NCI-H69 (cell line): ENCODE results near the gene GRK1.

ENCODE experiments used
- DNase-seq: peaks from one replicate; lab custom pipeline; 2025; lab: John Stamatoyannopoulos, UW

The GRK1 gene

GRCh38 chr13:113650275-113650674, 16.7 kb upstream of the GRK1 start:
- no peak for DNase-seq

- DNase-seq = no peak
These were observed 16.3 kb upstream of the GRK1 start for GRCh38 chr13:113650731-113651148.

- no peak for DNase-seq
These were observed 15.3 kb upstream of the GRK1 start for GRCh38 chr13:113651511-113652403.

GRCh38 chr13:113652404-113653263, 14.4 kb upstream of the GRK1 start:
- no peak for DNase-seq

GRCh38 chr13:113653264-113654174, 13.5 kb upstream of the GRK1 start:
- DNase-seq = peak; percentile 90

- peak; percentile 46 for DNase-seq
These were observed 12.9 kb upstream of the GRK1 start for GRCh38 chr13:113654175-113654560.

GRCh38 chr13:113654591-113655345, 12.3 kb upstream of the GRK1 start:
- no peak for DNase-seq

- DNase-seq = no peak
These were observed 11.5 kb upstream of the GRK1 start for GRCh38 chr13:113655346-113656002.

GRCh38 chr13:113656003-113656588, 10.9 kb upstream of the GRK1 start:
- no peak for DNase-seq

GRCh38 chr13:113656831-113657671, 10.0 kb upstream of the GRK1 start:
- peak; percentile 96 for DNase-seq

GRCh38 chr13:113657851-113658741, 8.9 kb upstream of the GRK1 start, which contains the start of gene ATP4B:
ATP4B (minus strand) TSS chr13:113658198; CDS start chr13:113658144, 54 bp downstream.
- DNase-seq = no peak

GRCh38 chr13:113658836-113659235, 8.2 kb upstream of the GRK1 start:
- no peak for DNase-seq

- DNase-seq = no peak
These were observed 7.7 kb upstream of the GRK1 start for GRCh38 chr13:113659337-113659736.

GRCh38 chr13:113660066-113660465, 7.0 kb upstream of the GRK1 start:
- no peak for DNase-seq

GRCh38 chr13:113661509-113661908, 5.5 kb upstream of the GRK1 start:
- no peak for DNase-seq

- DNase-seq = no peak
These were observed 3.1 kb upstream of the GRK1 start for GRCh38 chr13:113663934-113664333.

- DNase-seq = no peak
These were observed 2.0 kb upstream of the GRK1 start for GRCh38 chr13:113664751-113665596.
